Chondrocyte (in vitro differentiated cells): Measurements from ENCODE around the gene FBXO36. TPM values are rescaled to one million over a fixed set of nuclear protein-coding genes. Genes with fewer than 3 reads are reported as not detected.
"Not testable (repeated sequence)": the region's sequence is repeated elsewhere in the genome, so short reads cannot be mapped to it uniquely, and the experiment has no call there.

ENCODE experiments used
- DNase-seq: peaks from one replicate; pipeline ENCODE4 v3.0.0; 2021; ENCODE audit warnings: mixed read lengths, low spot score
- H3K27ac Mint-ChIP-seq: one replicate; pipeline ENCODE4 v1.8.0; 2021; ENCODE audit warnings: mild to moderate bottlenecking, moderate library complexity, mixed read lengths; ENCODE audit not compliant: unreplicated experiment
- H3K27me3 Mint-ChIP-seq: 2 replicates; pipeline ENCODE4 v1.8.0; 2021; ENCODE audit warnings: low read depth, mixed read lengths
- H3K36me3 Mint-ChIP-seq: 2 replicates; pipeline ENCODE4 v1.8.0; 2021; ENCODE audit warnings: low read depth, mixed read lengths
- H3K4me1 Mint-ChIP-seq: 2 replicates; pipeline ENCODE4 v1.8.0; 2021; ENCODE audit warnings: low read depth, mild to moderate bottlenecking, mixed read lengths
- H3K4me3 Mint-ChIP-seq: one replicate; pipeline ENCODE4 v1.8.0; 2021; ENCODE audit warnings: mild to moderate bottlenecking, moderate library complexity, mixed read lengths; ENCODE audit not compliant: unreplicated experiment
- H3K9me3 Mint-ChIP-seq: 2 replicates; pipeline ENCODE4 v1.8.0; 2021; ENCODE audit warnings: low read depth, mixed read lengths
- CTCF ChIP-seq: fragments of 200-600 bp; sonication (generic); IDR thresholded peaks from 2 replicates; pipeline ENCODE4 v1.5.0; 2021; ENCODE audit warnings: antibody characterized with exemption, mild to moderate bottlenecking, moderate library complexity
- total RNA-seq: library from RNA; stranded (reverse); gene quantifications from 3 replicates; pipeline ENCODE4 v1.2.1, GENCODE V29; 2021

FBXO36 gene
- total RNA-seq, 1 donor from 2014 or later = 3.0 TPM

- no peak for TF ChIP-seq CTCF
- H3K27me3 Mint-ChIP-seq = no peaks in the 10 kb centered on the region
- no peak overlapping the region for H3K27ac Mint-ChIP-seq
- no peak overlapping the region for H3K4me3 Mint-ChIP-seq
- no peaks in the 10 kb centered on the region for H3K4me1 Mint-ChIP-seq
- H3K36me3 Mint-ChIP-seq = no peaks in the 10 kb centered on the region
- DNase-seq = no peak
- no peaks in the 10 kb centered on the region for H3K9me3 Mint-ChIP-seq
Measured at GRCh38 chr2:229947544-229947943, 25.2 kb downstream of the FBXO36 start.

GRCh38 chr2:229952256-229952835 is 30.0 kb downstream of the FBXO36 start:
- no peaks in the 10 kb centered on the region for H3K27me3 Mint-ChIP-seq
- no peak for TF ChIP-seq CTCF
- no peaks in the 10 kb centered on the region for H3K9me3 Mint-ChIP-seq
- no peak overlapping the region for H3K27ac Mint-ChIP-seq
- no peaks in the 10 kb centered on the region for H3K36me3 Mint-ChIP-seq
- no peaks in the 10 kb centered on the region for H3K4me1 Mint-ChIP-seq
- DNase-seq = no peak
- no peak overlapping the region for H3K4me3 Mint-ChIP-seq

- H3K4me1 Mint-ChIP-seq = no peaks in the 10 kb centered on the region
- H3K27me3 Mint-ChIP-seq = no peaks in the 10 kb centered on the region
- no peak for DNase-seq
- no peak for TF ChIP-seq CTCF
- no peaks in the 10 kb centered on the region for H3K9me3 Mint-ChIP-seq
- no peak overlapping the region for H3K4me3 Mint-ChIP-seq
- no peak overlapping the region for H3K27ac Mint-ChIP-seq
- H3K36me3 Mint-ChIP-seq = no peaks in the 10 kb centered on the region
Measured at GRCh38 chr2:229955663-229956062, 33.4 kb downstream of the FBXO36 start.

GRCh38 chr2:229956491-229956890 is 34.2 kb downstream of the FBXO36 start:
- Mint-ChIP-seq H3K4me3 (no peak overlapping the region), H3K27me3 (no peaks in the 10 kb centered on the region), H3K36me3 (no peaks in the 10 kb centered on the region), H3K9me3 (no peaks in the 10 kb centered on the region), H3K4me1 (no peaks in the 10 kb centered on the region), H3K27ac (no peak overlapping the region)
- DNase-seq = no peak
- TF ChIP-seq CTCF = no peak

- not testable (repeated sequence) for H3K36me3 Mint-ChIP-seq, H3K9me3 Mint-ChIP-seq, DNase-seq, H3K27me3 Mint-ChIP-seq, H3K4me3 Mint-ChIP-seq, H3K4me1 Mint-ChIP-seq
- peak overlapping the region; percentile 8 for H3K27ac Mint-ChIP-seq
Measured at GRCh38 chr2:229963596-229963995, 41.3 kb downstream of the FBXO36 start.

GRCh38 chr2:229969921-229970320 is 47.6 kb downstream of the FBXO36 start:
- DNase-seq = no peak
- Mint-ChIP-seq H3K36me3 (peaks cover 3% of the 10 kb centered on the region), H3K9me3 (no peaks in the 10 kb centered on the region), H3K4me3 (no peak overlapping the region), H3K27ac (no peak overlapping the region), H3K27me3 (no peaks in the 10 kb centered on the region), H3K4me1 (peaks cover 13% of the 10 kb centered on the region)
- TF ChIP-seq CTCF = no peak
